PC-9 (cell line): ENCODE results near the gene YIF1B. TPM values are rescaled to one million over a fixed set of nuclear protein-coding genes. Genes with fewer than 3 reads are reported as not detected.

Experiments used
- BruUV-seq: library from RNA; stranded (reverse); fragments of 400-500 nt; replicated peaks from 2 replicates; lab custom pipeline; 2021; lab: Mats Ljungman, UMichigan
- CTCF ChIA-PET: fragments of 300-600 bp; sonication (Branson Sonifier 250); formaldehyde crosslinking; loops from one replicate; lab custom pipeline; 2022; ENCODE audit warnings: antibody characterized with exemption; lab: Charles Lee
- POLR2A ChIA-PET: fragments of 300-600 bp; sonication (Branson Sonifier 250); formaldehyde crosslinking; loops from one replicate; lab custom pipeline; 2022; ENCODE audit warnings: antibody characterized with exemption; ENCODE audit not compliant: unreplicated experiment; lab: Charles Lee
- DNase-seq, 2 experiments: peaks; one replicate each; pipeline versions ENCODE4 v3.0.0 to v3.0.0-alpha.2; 2015 to 2022; ENCODE audit warnings: mixed read lengths in 1 of 2
- H2AFZ ChIP-seq: fragments of 200-600 bp; sonication (generic); 2 replicates; pipeline ENCODE4 v1.8.1; 2017; ENCODE audit warnings: antibody characterized with exemption
- H3F3A ChIP-seq: fragments of 200-600 bp; sonication (generic); 2 replicates; pipeline ENCODE4 v1.8.1; 2017; ENCODE audit warnings: antibody characterized with exemption, mild to moderate bottlenecking, low read depth; ENCODE audit not compliant: insufficient read depth
- H3K27ac ChIP-seq: fragments of 200-600 bp; sonication (generic); 2 replicates; pipeline ENCODE4 v1.6.1; 2016; ENCODE audit warnings: mixed run types
- H3K27me3 ChIP-seq: fragments of 200-600 bp; sonication (generic); 2 replicates; pipeline ENCODE4 v1.6.1; 2016; ENCODE audit warnings: low read depth, mixed run types; ENCODE audit not compliant: insufficient read depth
- H3K36me3 ChIP-seq: fragments of 200-600 bp; sonication (generic); 2 replicates; pipeline ENCODE4 v1.6.1; 2016; ENCODE audit warnings: low read depth, mixed run types
- H3K4me1 ChIP-seq: fragments of 200-600 bp; sonication (generic); replicated peaks from 2 replicates; pipeline ENCODE4 v1.6.1; 2016; ENCODE audit warnings: mixed run types; ENCODE audit not compliant: insufficient read depth
- H3K4me2 ChIP-seq: fragments of 200-600 bp; sonication (generic); 2 replicates; pipeline ENCODE4 v1.6.1; 2017; ENCODE audit warnings: mixed run types
- H3K4me3 ChIP-seq: fragments of 200-600 bp; sonication (generic); 2 replicates; pipeline ENCODE4 v1.6.1; 2016; ENCODE audit warnings: mixed run types
- H3K79me2 ChIP-seq: fragments of 200-600 bp; sonication (generic); 2 replicates; pipeline ENCODE4 v1.6.1; 2017; ENCODE audit warnings: low read depth, mixed run types
- H3K9me2 ChIP-seq: fragments of 200-600 bp; sonication (generic); 2 replicates; pipeline ENCODE4 v1.8.1; 2017; ENCODE audit warnings: mild to moderate bottlenecking; ENCODE audit not compliant: insufficient read depth
- H3K9me3 ChIP-seq: fragments of 200-600 bp; sonication (generic); 2 replicates; pipeline ENCODE4 v1.8.1; 2016; ENCODE audit warnings: low read depth; ENCODE audit not compliant: insufficient read depth
- H4K20me1 ChIP-seq: fragments of 200-600 bp; sonication (generic); 2 replicates; pipeline ENCODE4 v1.8.1; 2017; ENCODE audit not compliant: insufficient read depth
- EZH2 ChIP-seq: fragments of 200-600 bp; sonication (generic); IDR thresholded peaks from 2 replicates; pipeline ENCODE4 v1.8.0; 2017; ENCODE audit warnings: antibody characterized with exemption, low read depth
- intact Hi-C: fragments of 100-400 bp; cut with micrococcal nuclease; formaldehyde crosslinking; loops from one replicate; pipeline ENCODE4 v1.10.0; 2022; ENCODE audit not compliant: unreplicated experiment
- total RNA-seq: library from RNA; stranded (reverse); gene quantifications from 2 replicates; pipeline ENCODE4 v1.2.3, GENCODE V29; 2021
- TF ChIP-seq, protein P1 (sequence below): fragments of 200-600 bp; sonication (generic); conservative IDR thresholded peaks from 2 replicates; pipeline ENCODE4 v1.6.1; 2017; ENCODE audit warnings: mixed run types, antibody characterized with exemption, mild to moderate bottlenecking, moderate library complexity

Gene YIF1B
- total RNA-seq, 1 experiment from 2014 or later: 39.8 TPM

- Histone ChIP-seq H3K9me2 (no peaks in the 10 kb centered on the region), H3K9me3 (no peaks in the 10 kb centered on the region), H3K27ac (peak overlapping the region; percentile 94), H3K4me3 (peak overlapping the region; percentile 79), H4K20me1 (peaks cover 79% of the 10 kb centered on the region), H3F3A (peaks cover 81% of the 10 kb centered on the region), H3K27me3 (no peaks in the 10 kb centered on the region), H2AFZ (no peak overlapping the region), H3K4me1 (peaks cover 53% of the 10 kb centered on the region), H3K36me3 (peaks cover 26% of the 10 kb centered on the region), H3K4me2 (peak overlapping the region; percentile 100), H3K79me2 (peaks cover 91% of the 10 kb centered on the region)
- CTCF ChIA-PET: interaction anchor here (0.5 to 0.6 kb wide), 2 partner anchors 22 to 31 kb away, joined by 3 to 9 read pairs; no protein-coding TSS in a partner anchor
- POLR2A ChIA-PET: interaction anchor here (0.6 to 0.9 kb wide), 2 partner anchors 9 to 33 kb away, joined by 4 to 7 read pairs; no protein-coding TSS in a partner anchor
- intact Hi-C loops: no loop called here
- BruUV-seq: no TSS peak
- TF ChIP-seq EZH2: no peak
- TF ChIP-seq, protein P1, sequence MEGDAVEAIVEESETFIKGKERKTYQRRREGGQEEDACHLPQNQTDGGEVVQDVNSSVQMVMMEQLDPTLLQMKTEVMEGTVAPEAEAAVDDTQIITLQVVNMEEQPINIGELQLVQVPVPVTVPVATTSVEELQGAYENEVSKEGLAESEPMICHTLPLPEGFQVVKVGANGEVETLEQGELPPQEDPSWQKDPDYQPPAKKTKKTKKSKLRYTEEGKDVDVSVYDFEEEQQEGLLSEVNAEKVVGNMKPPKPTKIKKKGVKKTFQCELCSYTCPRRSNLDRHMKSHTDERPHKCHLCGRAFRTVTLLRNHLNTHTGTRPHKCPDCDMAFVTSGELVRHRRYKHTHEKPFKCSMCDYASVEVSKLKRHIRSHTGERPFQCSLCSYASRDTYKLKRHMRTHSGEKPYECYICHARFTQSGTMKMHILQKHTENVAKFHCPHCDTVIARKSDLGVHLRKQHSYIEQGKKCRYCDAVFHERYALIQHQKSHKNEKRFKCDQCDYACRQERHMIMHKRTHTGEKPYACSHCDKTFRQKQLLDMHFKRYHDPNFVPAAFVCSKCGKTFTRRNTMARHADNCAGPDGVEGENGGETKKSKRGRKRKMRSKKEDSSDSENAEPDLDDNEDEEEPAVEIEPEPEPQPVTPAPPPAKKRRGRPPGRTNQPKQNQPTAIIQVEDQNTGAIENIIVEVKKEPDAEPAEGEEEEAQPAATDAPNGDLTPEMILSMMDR: no peak
- no peak for DNase-seq
These were observed 47.2 kb downstream of the YIF1B start for GRCh38 chr19:38268539-38268938.

GRCh38 chr19:38267761-38268483 is 47.8 kb downstream of the YIF1B start:
- no TSS peak for BruUV-seq
- peak overlapping the region; percentile 100 for H3K4me2 ChIP-seq
- POLR2A ChIA-PET: interaction anchor here (0.6 to 0.9 kb wide), 4 partner anchors 9 to 564 kb away, joined by 4 to 12 read pairs (median 7); partner anchors contain the start of genes C19orf33 and ECH1
- no peaks in the 10 kb centered on the region for H3K9me3 ChIP-seq
- H4K20me1 ChIP-seq: peaks cover 73% of the 10 kb centered on the region
- H3K36me3 ChIP-seq: peaks cover 21% of the 10 kb centered on the region; the same call in 1 of the 2 replicates
- peaks cover 81% of the 10 kb centered on the region for H3F3A ChIP-seq
- H2AFZ ChIP-seq: no peak overlapping the region
- intact Hi-C loops: no loop called here
- DNase-seq: peak; percentile 56 to 62
- CTCF ChIA-PET: interaction anchor here (0.5 kb wide), 1 partner anchor 21 kb away, joined by 9 read pairs; no protein-coding TSS in a partner anchor
- TF ChIP-seq, protein P1: no peak
- no peak for TF ChIP-seq EZH2
- H3K79me2 ChIP-seq: peaks cover 85% of the 10 kb centered on the region
- H3K27me3 ChIP-seq: no peaks in the 10 kb centered on the region
- peaks cover 53% of the 10 kb centered on the region for H3K4me1 ChIP-seq
- peak overlapping the region; percentile 79 for H3K4me3 ChIP-seq
- H3K27ac ChIP-seq: peak overlapping the region; percentile 94
- no peaks in the 10 kb centered on the region for H3K9me2 ChIP-seq

- no peaks in the 10 kb centered on the region for H3K27me3 ChIP-seq
- peaks cover 77% of the 10 kb centered on the region for H3K79me2 ChIP-seq
- no peaks in the 10 kb centered on the region for H3K9me3 ChIP-seq
- peak overlapping the region; percentile 100 for H3K4me2 ChIP-seq
- CTCF ChIA-PET: interaction anchor here (0.5 to 0.6 kb wide), 2 partner anchors 24 to 288 kb away, joined by 3 read pairs; no protein-coding TSS in a partner anchor
- no peak overlapping the region for H2AFZ ChIP-seq
- no peaks in the 10 kb centered on the region for H3K9me2 ChIP-seq
- peaks cover 60% of the 10 kb centered on the region for H3K4me1 ChIP-seq
- no TSS peak for BruUV-seq
- H3F3A ChIP-seq: peaks cover 81% of the 10 kb centered on the region
- POLR2A ChIA-PET: interaction anchor here (0.6 to 0.8 kb wide), 5 partner anchors 37 to 1272 kb away, joined by 4 to 34 read pairs (median 7); partner anchors contain the start of genes C19orf33, ECH1 and GGN
- peak overlapping the region; percentile 79 for H3K4me3 ChIP-seq
- peak; percentile 45 to 77 for DNase-seq
- intact Hi-C loops: loop anchor here (1.0 kb wide), 1 partner anchor 10 kb away; no protein-coding TSS in a partner anchor
- peaks cover 21% of the 10 kb centered on the region; the same call in 1 of the 2 replicates for H3K36me3 ChIP-seq
- peaks cover 65% of the 10 kb centered on the region for H4K20me1 ChIP-seq
- TF ChIP-seq, protein P1: no peak
- TF ChIP-seq EZH2: no peak
- peak overlapping the region; percentile 94 for H3K27ac ChIP-seq
These were observed 48.7 kb downstream of the YIF1B start for GRCh38 chr19:38266981-38267597.
